Neural progenitor cell (in vitro differentiated cells): Measurements from ENCODE around the gene WBP4.

Source experiments
- CTCF ChIP-seq: fragments of 200-600 bp; sonication (generic); IDR thresholded peaks from 2 replicates; pipeline ENCODE4 v1.5.1; 2017; ENCODE audit warnings: antibody characterized with exemption, mild to moderate bottlenecking
- EZH2 ChIP-seq: fragments of 200-600 bp; sonication (generic); IDR thresholded peaks from 2 replicates; pipeline ENCODE4 v1.6.1; 2017; ENCODE audit warnings: antibody characterized with exemption, mild to moderate bottlenecking, moderate library complexity

GRCh38 chr13:41058295-41059070 is 2.8 kb upstream of the WBP4 start:
- no peak for TF ChIP-seq CTCF
- TF ChIP-seq EZH2 = no peak
